ENCODE data around the gene DLX2. TPM values are rescaled to one million over a fixed set of nuclear protein-coding genes. Genes with fewer than 3 reads are reported as not detected.

The DLX2 gene
- total and polyA plus RNA-seq, 2 of the 13 experiments (the other 11 are each of a cell fraction or from before 2014, with no cell fraction given) = 0.07 to 0.15 TPM

DNA sequence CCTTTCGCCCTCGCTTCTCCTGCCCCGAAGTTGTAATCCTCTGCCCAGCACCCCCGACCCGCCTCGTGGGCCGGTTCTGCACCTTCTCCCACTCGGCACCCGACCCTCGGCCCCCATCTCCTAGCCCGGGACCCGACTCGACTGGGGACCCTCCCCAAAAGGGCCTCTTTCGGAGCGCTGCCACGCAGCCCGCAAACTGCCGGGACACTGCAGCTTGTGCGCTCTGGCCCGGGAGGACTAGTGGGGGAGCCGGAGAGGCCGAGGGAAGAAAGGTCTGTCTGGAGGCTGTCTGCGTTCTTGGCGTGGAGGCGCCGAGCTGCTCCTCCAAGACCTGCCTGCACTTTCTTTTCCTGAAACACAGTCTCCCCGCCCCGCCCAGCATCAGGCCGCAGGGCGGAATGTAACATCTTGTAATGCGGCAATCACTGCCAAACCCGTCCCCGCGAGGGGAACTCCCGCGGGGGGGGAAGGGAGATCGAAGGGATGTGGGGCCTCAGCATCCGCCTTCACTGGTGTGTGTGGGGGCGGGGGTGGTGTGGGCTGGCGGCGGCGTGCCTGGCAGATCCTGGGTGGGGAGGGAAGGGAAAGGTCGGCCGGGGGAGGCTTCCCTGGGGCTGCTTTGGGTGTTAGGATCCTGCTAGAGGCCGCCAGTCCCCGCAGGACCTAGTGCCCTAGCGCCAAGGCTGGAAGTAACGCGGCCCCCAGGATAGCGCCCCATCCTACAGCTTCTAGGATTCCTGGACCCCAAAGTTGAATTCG lies 7.4 kb downstream of the DLX2 start (continued):
- 0 out of 2 replicates have a peak, but pooled peaks have one; percentile 29 for TF ChIP-seq ZNF839 (CRISPR knock-in tag; IDR thresholded peaks at IDR 0.05; ENCODE audit: borderline replicate concordance)
- no peak for TF ChIP-seq POLR2AphosphoS2 (IDR thresholded peaks at IDR 0.05; ENCODE audit: low read depth, low read length)
- TF ChIP-seq DNMT1 (CRISPR knock-in tag; IDR thresholded peaks at IDR 0.05) = no peak
- TF ChIP-seq, protein P1, sequence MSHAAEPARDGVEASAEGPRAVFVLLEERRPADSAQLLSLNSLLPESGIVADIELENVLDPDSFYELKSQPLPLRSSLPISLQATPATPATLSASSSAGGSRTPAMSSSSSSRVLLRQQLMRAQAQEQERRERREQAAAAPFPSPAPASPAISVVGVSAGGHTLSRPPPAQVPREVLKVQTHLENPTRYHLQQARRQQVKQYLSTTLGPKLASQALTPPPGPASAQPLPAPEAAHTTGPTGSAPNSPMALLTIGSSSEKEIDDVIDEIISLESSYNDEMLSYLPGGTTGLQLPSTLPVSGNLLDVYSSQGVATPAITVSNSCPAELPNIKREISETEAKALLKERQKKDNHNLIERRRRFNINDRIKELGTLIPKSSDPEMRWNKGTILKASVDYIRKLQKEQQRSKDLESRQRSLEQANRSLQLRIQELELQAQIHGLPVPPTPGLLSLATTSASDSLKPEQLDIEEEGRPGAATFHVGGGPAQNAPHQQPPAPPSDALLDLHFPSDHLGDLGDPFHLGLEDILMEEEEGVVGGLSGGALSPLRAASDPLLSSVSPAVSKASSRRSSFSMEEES (CRISPR knock-in tag; IDR thresholded peaks at IDR 0.05) = no peak
- peak; percentile 21; the same call in 1 of the 2 replicates for TF ChIP-seq EZH2 (conservative IDR thresholded peaks at IDR 0.05; ENCODE audit: low read depth, low read length)
- peak; percentile 56; the same call in 1 of the 2 replicates for TF ChIP-seq ZNF777 (CRISPR knock-in tag; IDR thresholded peaks at IDR 0.05)
- TF ChIP-seq HNF4A (CRISPR knock-in tag; IDR thresholded peaks at IDR 0.05) = no peak
- TF ChIP-seq PITX1 (CRISPR knock-in tag; IDR thresholded peaks at IDR 0.05) = no peak
- TF ChIP-seq KLF16 (CRISPR knock-in tag; IDR thresholded peaks at IDR 0.05) = 0 out of 4 replicates have a peak, but pooled peaks of 1 of the 2 experiments have one; percentile 25
- TF ChIP-seq, protein P2, sequence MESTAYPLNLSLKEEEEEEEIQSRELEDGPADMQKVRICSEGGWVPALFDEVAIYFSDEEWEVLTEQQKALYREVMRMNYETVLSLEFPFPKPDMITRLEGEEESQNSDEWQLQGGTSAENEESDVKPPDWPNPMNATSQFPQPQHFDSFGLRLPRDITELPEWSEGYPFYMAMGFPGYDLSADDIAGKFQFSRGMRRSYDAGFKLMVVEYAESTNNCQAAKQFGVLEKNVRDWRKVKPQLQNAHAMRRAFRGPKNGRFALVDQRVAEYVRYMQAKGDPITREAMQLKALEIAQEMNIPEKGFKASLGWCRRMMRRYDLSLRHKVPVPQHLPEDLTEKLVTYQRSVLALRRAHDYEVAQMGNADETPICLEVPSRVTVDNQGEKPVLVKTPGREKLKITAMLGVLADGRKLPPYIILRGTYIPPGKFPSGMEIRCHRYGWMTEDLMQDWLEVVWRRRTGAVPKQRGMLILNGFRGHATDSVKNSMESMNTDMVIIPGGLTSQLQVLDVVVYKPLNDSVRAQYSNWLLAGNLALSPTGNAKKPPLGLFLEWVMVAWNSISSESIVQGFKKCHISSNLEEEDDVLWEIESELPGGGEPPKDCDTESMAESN (CRISPR knock-in tag; conservative IDR thresholded peaks at IDR 0.05) = no peak
- TF ChIP-seq, protein P3, sequence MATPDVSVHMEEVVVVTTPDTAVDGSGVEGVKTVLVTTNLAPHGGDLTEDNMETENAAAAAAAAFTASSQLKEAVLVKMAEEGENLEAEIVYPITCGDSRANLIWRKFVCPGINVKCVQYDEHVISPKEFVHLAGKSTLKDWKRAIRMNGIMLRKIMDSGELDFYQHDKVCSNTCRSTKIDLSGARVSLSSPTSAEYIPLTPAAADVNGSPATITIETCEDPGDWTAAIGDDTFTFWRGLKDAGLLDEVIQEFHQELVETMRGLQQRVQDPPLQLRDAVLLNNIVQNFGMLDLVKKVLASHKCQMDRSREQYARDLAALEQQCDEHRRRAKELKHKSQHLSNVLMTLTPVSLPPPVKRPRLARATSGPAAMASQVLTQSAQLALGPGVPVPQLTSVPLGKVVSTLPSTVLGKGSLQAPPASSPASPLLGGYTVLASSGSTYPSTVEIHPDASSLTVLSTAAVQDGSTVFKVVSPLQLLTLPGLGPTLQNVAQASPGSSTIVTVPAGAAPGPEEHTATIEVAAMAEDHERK (CRISPR knock-in tag; IDR thresholded peaks at IDR 0.05; ENCODE audit: low read depth) = no peak
- TF ChIP-seq, protein P4, sequence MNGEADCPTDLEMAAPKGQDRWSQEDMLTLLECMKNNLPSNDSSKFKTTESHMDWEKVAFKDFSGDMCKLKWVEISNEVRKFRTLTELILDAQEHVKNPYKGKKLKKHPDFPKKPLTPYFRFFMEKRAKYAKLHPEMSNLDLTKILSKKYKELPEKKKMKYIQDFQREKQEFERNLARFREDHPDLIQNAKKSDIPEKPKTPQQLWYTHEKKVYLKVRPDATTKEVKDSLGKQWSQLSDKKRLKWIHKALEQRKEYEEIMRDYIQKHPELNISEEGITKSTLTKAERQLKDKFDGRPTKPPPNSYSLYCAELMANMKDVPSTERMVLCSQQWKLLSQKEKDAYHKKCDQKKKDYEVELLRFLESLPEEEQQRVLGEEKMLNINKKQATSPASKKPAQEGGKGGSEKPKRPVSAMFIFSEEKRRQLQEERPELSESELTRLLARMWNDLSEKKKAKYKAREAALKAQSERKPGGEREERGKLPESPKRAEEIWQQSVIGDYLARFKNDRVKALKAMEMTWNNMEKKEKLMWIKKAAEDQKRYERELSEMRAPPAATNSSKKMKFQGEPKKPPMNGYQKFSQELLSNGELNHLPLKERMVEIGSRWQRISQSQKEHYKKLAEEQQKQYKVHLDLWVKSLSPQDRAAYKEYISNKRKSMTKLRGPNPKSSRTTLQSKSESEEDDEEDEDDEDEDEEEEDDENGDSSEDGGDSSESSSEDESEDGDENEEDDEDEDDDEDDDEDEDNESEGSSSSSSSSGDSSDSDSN (CRISPR knock-in tag; IDR thresholded peaks at IDR 0.05) = peak; percentile 93
- TF ChIP-seq ZFY (CRISPR knock-in tag; IDR thresholded peaks at IDR 0.05) = no peak; the same call in 1 of the 2 replicates
- no peak for TF ChIP-seq SP4 (CRISPR knock-in tag; IDR thresholded peaks at IDR 0.05)
- TF ChIP-seq, protein P5, sequence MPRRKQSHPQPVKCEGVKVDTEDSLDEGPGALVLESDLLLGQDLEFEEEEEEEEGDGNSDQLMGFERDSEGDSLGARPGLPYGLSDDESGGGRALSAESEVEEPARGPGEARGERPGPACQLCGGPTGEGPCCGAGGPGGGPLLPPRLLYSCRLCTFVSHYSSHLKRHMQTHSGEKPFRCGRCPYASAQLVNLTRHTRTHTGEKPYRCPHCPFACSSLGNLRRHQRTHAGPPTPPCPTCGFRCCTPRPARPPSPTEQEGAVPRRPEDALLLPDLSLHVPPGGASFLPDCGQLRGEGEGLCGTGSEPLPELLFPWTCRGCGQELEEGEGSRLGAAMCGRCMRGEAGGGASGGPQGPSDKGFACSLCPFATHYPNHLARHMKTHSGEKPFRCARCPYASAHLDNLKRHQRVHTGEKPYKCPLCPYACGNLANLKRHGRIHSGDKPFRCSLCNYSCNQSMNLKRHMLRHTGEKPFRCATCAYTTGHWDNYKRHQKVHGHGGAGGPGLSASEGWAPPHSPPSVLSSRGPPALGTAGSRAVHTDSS (CRISPR knock-in tag; conservative IDR thresholded peaks at IDR 0.05) = no peak
- TF ChIP-seq NAIF1 (CRISPR knock-in tag; IDR thresholded peaks at IDR 0.05; ENCODE audit: borderline replicate concordance) = no peak
- TF ChIP-seq KLF11 (CRISPR knock-in tag; IDR thresholded peaks at IDR 0.05) = no peak
- 0 out of 2 replicates have a peak, but pooled peaks have one; percentile 9 for TF ChIP-seq FOSL2 (CRISPR knock-in tag; IDR thresholded peaks at IDR 0.05)
- TF ChIP-seq, protein P6, sequence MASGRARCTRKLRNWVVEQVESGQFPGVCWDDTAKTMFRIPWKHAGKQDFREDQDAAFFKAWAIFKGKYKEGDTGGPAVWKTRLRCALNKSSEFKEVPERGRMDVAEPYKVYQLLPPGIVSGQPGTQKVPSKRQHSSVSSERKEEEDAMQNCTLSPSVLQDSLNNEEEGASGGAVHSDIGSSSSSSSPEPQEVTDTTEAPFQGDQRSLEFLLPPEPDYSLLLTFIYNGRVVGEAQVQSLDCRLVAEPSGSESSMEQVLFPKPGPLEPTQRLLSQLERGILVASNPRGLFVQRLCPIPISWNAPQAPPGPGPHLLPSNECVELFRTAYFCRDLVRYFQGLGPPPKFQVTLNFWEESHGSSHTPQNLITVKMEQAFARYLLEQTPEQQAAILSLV (CRISPR knock-in tag; IDR thresholded peaks at IDR 0.05; ENCODE audit: borderline replicate concordance) = no peak
